Neural progenitor cell (in vitro differentiated cells): Measurements from ENCODE around the gene LRRTM4. TPM values are rescaled to one million over a fixed set of nuclear protein-coding genes. Genes with fewer than 3 reads are reported as not detected.

Experiments
- DNase-seq: peaks from one replicate; pipeline ENCODE4 v3.0.0-alpha.2; 2016; ENCODE audit warnings: low spot score
- H2AFZ ChIP-seq: fragments of 200-600 bp; sonication (generic); replicated peaks from 2 replicates; pipeline ENCODE4 v1.6.1; 2016; ENCODE audit warnings: antibody characterized with exemption
- H3F3A ChIP-seq: fragments of 200-600 bp; sonication (generic); 2 replicates; pipeline ENCODE4 v1.6.1; 2016; ENCODE audit warnings: antibody characterized with exemption, low read depth
- H3K27ac ChIP-seq: fragments of 200-600 bp; sonication (generic); 2 replicates; pipeline ENCODE4 v1.5.1; 2016; ENCODE audit warnings: mild to moderate bottlenecking
- H3K27me3 ChIP-seq: fragments of 200-600 bp; sonication (generic); 2 replicates; pipeline ENCODE4 v1.6.1; 2016; ENCODE audit warnings: mild to moderate bottlenecking, moderate library complexity
- H3K36me3 ChIP-seq: fragments of 200-600 bp; sonication (generic); 2 replicates; pipeline ENCODE4 v1.5.1; 2016
- H3K4me1 ChIP-seq: fragments of 200-600 bp; sonication (generic); 2 replicates; pipeline ENCODE4 v1.6.1; 2016; ENCODE audit warnings: mixed run types
- H3K4me2 ChIP-seq: fragments of 200-600 bp; sonication (generic); 2 replicates; pipeline ENCODE4 v1.6.1; 2016
- H3K4me3 ChIP-seq: fragments of 200-600 bp; sonication (generic); 2 replicates; pipeline ENCODE4 v1.5.1; 2016
- H3K79me2 ChIP-seq: fragments of 200-600 bp; sonication (generic); 2 replicates; pipeline ENCODE4 v1.6.1; 2016; ENCODE audit warnings: low read depth
- H3K9ac ChIP-seq: fragments of 200-600 bp; sonication (generic); 2 replicates; pipeline ENCODE4 v1.6.1; 2016
- H3K9me3 ChIP-seq: fragments of 200-600 bp; sonication (generic); 2 replicates; pipeline ENCODE4 v1.5.1; 2016; ENCODE audit warnings: low read depth
- H4K20me1 ChIP-seq: fragments of 200-600 bp; sonication (generic); 2 replicates; pipeline ENCODE4 v1.6.1; 2016; ENCODE audit warnings: low read depth
- H3K27ac Mint-ChIP-seq: 3 replicates; pipeline ENCODE4 v1.8.0; 2021; ENCODE audit warnings: mixed read lengths
- H3K27me3 Mint-ChIP-seq: 2 replicates; pipeline ENCODE4 v1.8.0; 2022; ENCODE audit warnings: low read depth, mild to moderate bottlenecking, inconsistent platforms, moderate library complexity, mixed read lengths; ENCODE audit not compliant: insufficient read depth
- H3K36me3 Mint-ChIP-seq: 3 replicates; pipeline ENCODE4 v1.8.0; 2021; ENCODE audit warnings: mixed read lengths
- H3K4me1 Mint-ChIP-seq: 3 replicates; pipeline ENCODE4 v1.8.0; 2021; ENCODE audit warnings: mixed read lengths
- H3K4me3 Mint-ChIP-seq: 3 replicates; pipeline ENCODE4 v1.8.0; 2021; ENCODE audit warnings: mild to moderate bottlenecking, moderate library complexity, mixed read lengths
- H3K9me3 Mint-ChIP-seq: 3 replicates; pipeline ENCODE4 v1.8.0; 2020; ENCODE audit warnings: mixed read lengths
- EZH2 ChIP-seq: fragments of 200-600 bp; sonication (generic); IDR thresholded peaks from 2 replicates; pipeline ENCODE4 v1.6.1; 2017; ENCODE audit warnings: antibody characterized with exemption, mild to moderate bottlenecking, moderate library complexity
- EZH2phosphoT487 ChIP-seq: fragments of 200-600 bp; sonication (generic); IDR thresholded peaks from 2 replicates; pipeline ENCODE4 v1.6.1; 2017; ENCODE audit warnings: antibody characterized with exemption
- total RNA-seq: library from RNA; depleted of rRNA; stranded (reverse); fragments of >200 nt; gene quantifications from 2 replicates; pipeline ENCODE4 v1.2.3, GENCODE V29; 2015; ENCODE audit warnings: low replicate concordance
- TF ChIP-seq, protein P1 (sequence below): fragments of 200-600 bp; sonication (generic); IDR thresholded peaks from 2 replicates; pipeline ENCODE4 v1.5.1; 2017; ENCODE audit warnings: antibody characterized with exemption, mild to moderate bottlenecking

Gene LRRTM4
- total RNA-seq, 1 donor from 2014 or later, result 20.4 TPM

- H3F3A ChIP-seq, result no peaks in the 10 kb centered on the region
- H3K27ac ChIP-seq, result no peak overlapping the region
- H3K4me3 ChIP-seq, result no peak overlapping the region
- H3K4me3 Mint-ChIP-seq, result no peak overlapping the region
- no peaks in the 10 kb centered on the region for H3K27me3 Mint-ChIP-seq
- H4K20me1 ChIP-seq, result no peaks in the 10 kb centered on the region
- no peaks in the 10 kb centered on the region for H3K36me3 Mint-ChIP-seq
- H3K27ac Mint-ChIP-seq, result no peak overlapping the region
- no peaks in the 10 kb centered on the region for H3K9me3 ChIP-seq
- H3K79me2 ChIP-seq, result no peaks in the 10 kb centered on the region
- H3K9me3 Mint-ChIP-seq, result no peaks in the 10 kb centered on the region
- H3K4me1 ChIP-seq, result no peaks in the 10 kb centered on the region
- H3K36me3 ChIP-seq, result no peaks in the 10 kb centered on the region
- no peak for DNase-seq
- no peaks in the 10 kb centered on the region for H3K27me3 ChIP-seq
- TF ChIP-seq, protein P1, sequence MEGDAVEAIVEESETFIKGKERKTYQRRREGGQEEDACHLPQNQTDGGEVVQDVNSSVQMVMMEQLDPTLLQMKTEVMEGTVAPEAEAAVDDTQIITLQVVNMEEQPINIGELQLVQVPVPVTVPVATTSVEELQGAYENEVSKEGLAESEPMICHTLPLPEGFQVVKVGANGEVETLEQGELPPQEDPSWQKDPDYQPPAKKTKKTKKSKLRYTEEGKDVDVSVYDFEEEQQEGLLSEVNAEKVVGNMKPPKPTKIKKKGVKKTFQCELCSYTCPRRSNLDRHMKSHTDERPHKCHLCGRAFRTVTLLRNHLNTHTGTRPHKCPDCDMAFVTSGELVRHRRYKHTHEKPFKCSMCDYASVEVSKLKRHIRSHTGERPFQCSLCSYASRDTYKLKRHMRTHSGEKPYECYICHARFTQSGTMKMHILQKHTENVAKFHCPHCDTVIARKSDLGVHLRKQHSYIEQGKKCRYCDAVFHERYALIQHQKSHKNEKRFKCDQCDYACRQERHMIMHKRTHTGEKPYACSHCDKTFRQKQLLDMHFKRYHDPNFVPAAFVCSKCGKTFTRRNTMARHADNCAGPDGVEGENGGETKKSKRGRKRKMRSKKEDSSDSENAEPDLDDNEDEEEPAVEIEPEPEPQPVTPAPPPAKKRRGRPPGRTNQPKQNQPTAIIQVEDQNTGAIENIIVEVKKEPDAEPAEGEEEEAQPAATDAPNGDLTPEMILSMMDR, result no peak
- no peak overlapping the region for H3K4me2 ChIP-seq
- H3K4me1 Mint-ChIP-seq, result peaks cover 4% of the 10 kb centered on the region
- no peak overlapping the region for H2AFZ ChIP-seq
- no peak overlapping the region for H3K9ac ChIP-seq
Measured at GRCh38 chr2:76870581-76870980, 651.6 kb downstream of the LRRTM4 start.

GRCh38 chr2:76870011-76870410 lies 652.2 kb downstream of the LRRTM4 start:
- H3K4me3 Mint-ChIP-seq, result no peak overlapping the region
- H3K9me3 Mint-ChIP-seq, result no peaks in the 10 kb centered on the region
- no peak overlapping the region for H3K27ac Mint-ChIP-seq
- Histone ChIP-seq H3K79me2 (no peaks in the 10 kb centered on the region), H3K9me3 (no peaks in the 10 kb centered on the region), H4K20me1 (no peaks in the 10 kb centered on the region), H2AFZ (no peak overlapping the region), H3K36me3 (no peaks in the 10 kb centered on the region), H3K4me1 (no peaks in the 10 kb centered on the region), H3K27ac (no peak overlapping the region), H3K9ac (no peak overlapping the region), H3K27me3 (no peaks in the 10 kb centered on the region), H3F3A (no peaks in the 10 kb centered on the region), H3K4me3 (no peak overlapping the region), H3K4me2 (no peak overlapping the region)
- TF ChIP-seq, protein P1, result no peak
- TF ChIP-seq EZH2phosphoT487 (no peak), EZH2 (no peak)
- H3K4me1 Mint-ChIP-seq, result peaks cover 4% of the 10 kb centered on the region
- H3K36me3 Mint-ChIP-seq, result no peaks in the 10 kb centered on the region
- no peak for DNase-seq
- no peaks in the 10 kb centered on the region for H3K27me3 Mint-ChIP-seq

DNA sequence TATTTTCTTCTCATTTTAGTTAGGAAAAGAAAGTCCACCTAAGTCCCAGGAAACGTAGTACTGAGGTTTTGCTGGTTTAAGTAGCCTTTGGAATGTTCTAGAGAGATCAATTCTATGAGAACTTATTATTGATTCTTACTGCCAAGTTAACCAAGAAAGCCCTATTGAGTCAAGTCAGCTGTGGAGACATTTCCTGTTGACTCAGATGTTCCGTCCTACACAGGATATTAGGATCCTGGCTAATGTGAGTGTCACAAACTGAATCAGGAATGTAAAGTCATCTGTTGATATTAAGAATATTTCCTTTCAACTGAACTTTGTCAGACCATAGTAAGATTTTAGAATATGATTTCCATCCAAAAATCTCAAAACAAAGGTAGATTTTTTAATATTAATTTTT lies 654.3 kb downstream of the LRRTM4 start:
- H4K20me1 ChIP-seq, result no peaks in the 10 kb centered on the region
- no peak overlapping the region for H3K4me3 Mint-ChIP-seq
- H3K79me2 ChIP-seq, result no peaks in the 10 kb centered on the region
- no peaks in the 10 kb centered on the region for H3K9me3 Mint-ChIP-seq
- H3K9ac ChIP-seq, result no peak overlapping the region
- no peak overlapping the region for H2AFZ ChIP-seq
- H3K27me3 Mint-ChIP-seq, result no peaks in the 10 kb centered on the region
- no peaks in the 10 kb centered on the region for H3K27me3 ChIP-seq
- H3K36me3 Mint-ChIP-seq, result no peaks in the 10 kb centered on the region
- TF ChIP-seq EZH2phosphoT487 (no peak), EZH2 (no peak)
- TF ChIP-seq, protein P1, result no peak
- DNase-seq, result no peak
- no peaks in the 10 kb centered on the region for H3K9me3 ChIP-seq
- no peak overlapping the region for H3K27ac Mint-ChIP-seq
- H3K4me2 ChIP-seq, result no peak overlapping the region
- H3K36me3 ChIP-seq, result no peaks in the 10 kb centered on the region
- H3K4me1 ChIP-seq, result no peaks in the 10 kb centered on the region
- H3F3A ChIP-seq, result no peaks in the 10 kb centered on the region
- no peak overlapping the region for H3K4me3 ChIP-seq
- H3K4me1 Mint-ChIP-seq, result peaks cover 4% of the 10 kb centered on the region
- no peak overlapping the region for H3K27ac ChIP-seq

GRCh38 chr2:76866464-76866863 lies 655.7 kb downstream of the LRRTM4 start:
- Histone ChIP-seq H3K36me3 (no peaks in the 10 kb centered on the region), H3K4me1 (no peaks in the 10 kb centered on the region), H3K79me2 (no peaks in the 10 kb centered on the region), H3K4me3 (no peak overlapping the region), H3K9me3 (no peaks in the 10 kb centered on the region), H2AFZ (no peak overlapping the region), H4K20me1 (no peaks in the 10 kb centered on the region), H3F3A (no peaks in the 10 kb centered on the region), H3K4me2 (no peak overlapping the region), H3K27ac (no peak overlapping the region), H3K9ac (no peak overlapping the region), H3K27me3 (no peaks in the 10 kb centered on the region)
- H3K9me3 Mint-ChIP-seq, result no peaks in the 10 kb centered on the region
- no peak for DNase-seq
- no peaks in the 10 kb centered on the region for H3K27me3 Mint-ChIP-seq
- H3K36me3 Mint-ChIP-seq, result no peaks in the 10 kb centered on the region
- no peak for TF ChIP-seq EZH2phosphoT487
- TF ChIP-seq, protein P1, result no peak
- no peak for TF ChIP-seq EZH2
- no peak overlapping the region for H3K4me3 Mint-ChIP-seq
- peaks cover 4% of the 10 kb centered on the region for H3K4me1 Mint-ChIP-seq
- no peak overlapping the region for H3K27ac Mint-ChIP-seq
